ENCODE results near the gene GDI1. TPM values are rescaled to one million over a fixed set of nuclear protein-coding genes. Genes with fewer than 3 reads are reported as not detected.
A peak's percentile ranks its signal among the peaks of the same experiment; 100 is the strongest.

The GDI1 gene
- total and polyA plus RNA-seq, 9 of the 15 experiments (the other 6 are each of a cell fraction or from before 2014, with no cell fraction given), result 0.97 to 82.6 (median 37.5) TPM

DNA sequence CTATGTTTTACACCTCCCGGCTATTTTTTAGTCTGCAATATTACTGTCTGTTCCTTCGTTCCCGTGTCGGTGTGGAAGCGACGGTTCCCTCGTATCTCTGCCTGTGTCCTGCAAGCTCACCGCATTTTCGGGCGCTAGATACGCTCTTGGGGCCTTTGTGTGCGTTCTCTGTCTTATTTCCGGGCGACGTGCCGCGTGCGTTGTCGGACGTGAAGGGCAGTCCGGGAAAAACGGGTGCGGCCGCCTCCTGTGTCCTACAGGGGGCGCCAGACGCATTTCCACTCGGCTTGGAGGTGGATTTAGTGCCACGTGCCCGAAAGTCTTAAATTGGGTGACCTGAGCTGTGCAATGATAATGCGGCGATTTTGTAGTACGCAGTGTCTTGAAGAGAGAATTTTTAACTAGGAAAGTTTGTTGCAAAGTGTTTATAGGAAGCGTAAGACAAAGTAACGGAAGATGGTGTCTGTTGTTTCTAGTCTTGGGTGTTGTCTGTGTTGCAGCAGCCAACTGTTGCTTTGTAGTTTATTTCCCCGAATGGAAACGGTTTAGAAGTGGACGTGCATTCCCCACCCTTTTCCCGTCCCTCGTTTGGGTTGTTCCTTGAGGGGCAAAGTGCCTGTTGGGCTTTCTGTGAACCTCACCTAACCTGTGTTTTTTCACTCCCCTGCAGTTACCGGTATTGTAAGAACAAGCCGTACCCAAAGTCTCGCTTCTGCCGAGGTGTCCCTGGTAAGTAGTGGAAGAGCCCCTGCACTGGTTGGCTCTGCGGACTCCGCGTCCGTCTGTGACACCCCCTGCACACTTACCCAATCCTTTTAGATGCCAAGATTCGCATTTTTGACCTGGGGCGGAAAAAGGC lies 38.1 kb upstream of the GDI1 start (continued):
- TF ChIP-seq, protein P1, sequence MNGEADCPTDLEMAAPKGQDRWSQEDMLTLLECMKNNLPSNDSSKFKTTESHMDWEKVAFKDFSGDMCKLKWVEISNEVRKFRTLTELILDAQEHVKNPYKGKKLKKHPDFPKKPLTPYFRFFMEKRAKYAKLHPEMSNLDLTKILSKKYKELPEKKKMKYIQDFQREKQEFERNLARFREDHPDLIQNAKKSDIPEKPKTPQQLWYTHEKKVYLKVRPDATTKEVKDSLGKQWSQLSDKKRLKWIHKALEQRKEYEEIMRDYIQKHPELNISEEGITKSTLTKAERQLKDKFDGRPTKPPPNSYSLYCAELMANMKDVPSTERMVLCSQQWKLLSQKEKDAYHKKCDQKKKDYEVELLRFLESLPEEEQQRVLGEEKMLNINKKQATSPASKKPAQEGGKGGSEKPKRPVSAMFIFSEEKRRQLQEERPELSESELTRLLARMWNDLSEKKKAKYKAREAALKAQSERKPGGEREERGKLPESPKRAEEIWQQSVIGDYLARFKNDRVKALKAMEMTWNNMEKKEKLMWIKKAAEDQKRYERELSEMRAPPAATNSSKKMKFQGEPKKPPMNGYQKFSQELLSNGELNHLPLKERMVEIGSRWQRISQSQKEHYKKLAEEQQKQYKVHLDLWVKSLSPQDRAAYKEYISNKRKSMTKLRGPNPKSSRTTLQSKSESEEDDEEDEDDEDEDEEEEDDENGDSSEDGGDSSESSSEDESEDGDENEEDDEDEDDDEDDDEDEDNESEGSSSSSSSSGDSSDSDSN (IDR thresholded peaks at IDR 0.05; ENCODE audit: borderline replicate concordance in 1 of 2, low read depth in 2 of 2, low read length in 2 of 2), result no peak
- TF ChIP-seq, protein P2, sequence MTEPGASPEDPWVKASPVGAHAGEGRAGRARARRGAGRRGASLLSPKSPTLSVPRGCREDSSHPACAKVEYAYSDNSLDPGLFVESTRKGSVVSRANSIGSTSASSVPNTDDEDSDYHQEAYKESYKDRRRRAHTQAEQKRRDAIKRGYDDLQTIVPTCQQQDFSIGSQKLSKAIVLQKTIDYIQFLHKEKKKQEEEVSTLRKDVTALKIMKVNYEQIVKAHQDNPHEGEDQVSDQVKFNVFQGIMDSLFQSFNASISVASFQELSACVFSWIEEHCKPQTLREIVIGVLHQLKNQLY (CRISPR knock-in tag; conservative IDR thresholded peaks at IDR 0.05), result no peak
- TF ChIP-seq SAFB (IDR thresholded peaks at IDR 0.05; ENCODE audit: borderline replicate concordance, low read depth, low read length) (no peak), U2AF2 (optimal IDR thresholded peaks at IDR 0.05; ENCODE audit: low read depth, low read length) (no peak), CHD1 (IDR thresholded peaks at IDR 0.05; ENCODE audit: low read length) (peak; percentile 85), KLF1 (tag; IDR thresholded peaks at IDR 0.05) (no peak), ZNF274 (IDR thresholded peaks at IDR 0.05; ENCODE audit: borderline replicate concordance, low read depth, low read length) (no peak), HNRNPL (IDR thresholded peaks at IDR 0.05; ENCODE audit: low read depth, low read length) (no peak), FOXP1 (CRISPR knock-in tag; IDR thresholded peaks at IDR 0.05) (peak; percentile 15; the same call in 1 of the 2 replicates), STAT5B (CRISPR knock-in tag; IDR thresholded peaks at IDR 0.05) (no peak), ZNF589 (CRISPR knock-in tag; IDR thresholded peaks at IDR 0.05; ENCODE audit: low read depth) (no peak)
- TF ChIP-seq, protein P3, sequence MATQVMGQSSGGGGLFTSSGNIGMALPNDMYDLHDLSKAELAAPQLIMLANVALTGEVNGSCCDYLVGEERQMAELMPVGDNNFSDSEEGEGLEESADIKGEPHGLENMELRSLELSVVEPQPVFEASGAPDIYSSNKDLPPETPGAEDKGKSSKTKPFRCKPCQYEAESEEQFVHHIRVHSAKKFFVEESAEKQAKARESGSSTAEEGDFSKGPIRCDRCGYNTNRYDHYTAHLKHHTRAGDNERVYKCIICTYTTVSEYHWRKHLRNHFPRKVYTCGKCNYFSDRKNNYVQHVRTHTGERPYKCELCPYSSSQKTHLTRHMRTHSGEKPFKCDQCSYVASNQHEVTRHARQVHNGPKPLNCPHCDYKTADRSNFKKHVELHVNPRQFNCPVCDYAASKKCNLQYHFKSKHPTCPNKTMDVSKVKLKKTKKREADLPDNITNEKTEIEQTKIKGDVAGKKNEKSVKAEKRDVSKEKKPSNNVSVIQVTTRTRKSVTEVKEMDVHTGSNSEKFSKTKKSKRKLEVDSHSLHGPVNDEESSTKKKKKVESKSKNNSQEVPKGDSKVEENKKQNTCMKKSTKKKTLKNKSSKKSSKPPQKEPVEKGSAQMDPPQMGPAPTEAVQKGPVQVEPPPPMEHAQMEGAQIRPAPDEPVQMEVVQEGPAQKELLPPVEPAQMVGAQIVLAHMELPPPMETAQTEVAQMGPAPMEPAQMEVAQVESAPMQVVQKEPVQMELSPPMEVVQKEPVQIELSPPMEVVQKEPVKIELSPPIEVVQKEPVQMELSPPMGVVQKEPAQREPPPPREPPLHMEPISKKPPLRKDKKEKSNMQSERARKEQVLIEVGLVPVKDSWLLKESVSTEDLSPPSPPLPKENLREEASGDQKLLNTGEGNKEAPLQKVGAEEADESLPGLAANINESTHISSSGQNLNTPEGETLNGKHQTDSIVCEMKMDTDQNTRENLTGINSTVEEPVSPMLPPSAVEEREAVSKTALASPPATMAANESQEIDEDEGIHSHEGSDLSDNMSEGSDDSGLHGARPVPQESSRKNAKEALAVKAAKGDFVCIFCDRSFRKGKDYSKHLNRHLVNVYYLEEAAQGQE (IDR thresholded peaks at IDR 0.05; ENCODE audit: borderline replicate concordance), result peak; percentile 46; the same call in 1 of the 2 replicates
- TF ChIP-seq, protein P3 (CRISPR knock-in tag; IDR thresholded peaks at IDR 0.05; ENCODE audit: low read depth), result no peak
- TF ChIP-seq, protein P4, sequence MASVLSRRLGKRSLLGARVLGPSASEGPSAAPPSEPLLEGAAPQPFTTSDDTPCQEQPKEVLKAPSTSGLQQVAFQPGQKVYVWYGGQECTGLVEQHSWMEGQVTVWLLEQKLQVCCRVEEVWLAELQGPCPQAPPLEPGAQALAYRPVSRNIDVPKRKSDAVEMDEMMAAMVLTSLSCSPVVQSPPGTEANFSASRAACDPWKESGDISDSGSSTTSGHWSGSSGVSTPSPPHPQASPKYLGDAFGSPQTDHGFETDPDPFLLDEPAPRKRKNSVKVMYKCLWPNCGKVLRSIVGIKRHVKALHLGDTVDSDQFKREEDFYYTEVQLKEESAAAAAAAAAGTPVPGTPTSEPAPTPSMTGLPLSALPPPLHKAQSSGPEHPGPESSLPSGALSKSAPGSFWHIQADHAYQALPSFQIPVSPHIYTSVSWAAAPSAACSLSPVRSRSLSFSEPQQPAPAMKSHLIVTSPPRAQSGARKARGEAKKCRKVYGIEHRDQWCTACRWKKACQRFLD (CRISPR knock-in tag; IDR thresholded peaks at IDR 0.05), result no peak
